Small intestine (tissue), 7 donors: Measurements from ENCODE around the gene SPDYC. TPM values are rescaled to one million over a fixed set of nuclear protein-coding genes. Genes with fewer than 3 reads are reported as not detected.
A peak's percentile ranks its signal among the peaks of the same experiment; 100 is the strongest.
"Not testable (repeated sequence)": the region's sequence is repeated elsewhere in the genome, so short reads cannot be mapped to it uniquely, and the experiment has no call there.

Source experiments
- DNase-seq, 2 donors: peaks; one replicate each; pipeline versions ENCODE4 v3.0.0 to v3.0.0-alpha.2; 2013
- FAIRE-seq: peaks from 2 replicates; lab custom pipeline; 2012; peaks lifted over from hg19 to GRCh38; lab: Jason Lieb, UNC
- H3K27ac ChIP-seq, 3 donors: one replicate each; pipeline ENCODE4 v1.5.1; 2013; ENCODE audit warnings: low read length in 2 of 3, mild to moderate bottlenecking in 2 of 3, control low read depth in 1 of 3, inconsistent platforms in 1 of 3, low read depth in 1 of 3, moderate library complexity in 1 of 3
- H3K27me3 ChIP-seq, 3 donors: one replicate each; pipeline ENCODE4 v1.6.1; 2013; ENCODE audit warnings: low read length in 3 of 3, inconsistent platforms in 1 of 3; ENCODE audit not compliant: control insufficient read depth in 3 of 3, insufficient read depth in 3 of 3
- H3K36me3 ChIP-seq, 3 donors: one replicate each; pipeline ENCODE4 v1.6.1; 2013; ENCODE audit warnings: low read length in 3 of 3, inconsistent platforms in 1 of 3, low read depth in 1 of 3, mild to moderate bottlenecking in 1 of 3, moderate library complexity in 1 of 3; ENCODE audit not compliant: control insufficient read depth in 3 of 3, insufficient read depth in 2 of 3
- H3K4me1 ChIP-seq, 3 donors: one replicate each; pipeline ENCODE4 v1.6.1; 2013; ENCODE audit warnings: low read length in 2 of 3, inconsistent platforms in 1 of 3, low read depth in 1 of 3, mild to moderate bottlenecking in 1 of 3, moderate library complexity in 1 of 3; ENCODE audit not compliant: control insufficient read depth in 3 of 3, insufficient read depth in 2 of 3
- H3K4me3 ChIP-seq, 3 donors: one replicate each; pipeline ENCODE4 v1.5.1; 2013; ENCODE audit warnings: low read length in 3 of 3, control low read depth in 1 of 3, inconsistent platforms in 1 of 3, low read depth in 1 of 3, mild to moderate bottlenecking in 1 of 3, moderate library complexity in 1 of 3
- H3K9me3 ChIP-seq, 2 donors: one replicate each; pipeline ENCODE4 v1.6.1; 2013; ENCODE audit warnings: low read depth in 1 of 2, low read length in 1 of 2; ENCODE audit not compliant: control insufficient read depth in 2 of 2, insufficient read depth in 1 of 2
- WGBS, 3 donors: extraction: QIAGEN DNeasy Blood & Tissue Kit; methylation state at CpG; one replicate each; pipeline ENCODE4 v1.1.7; 2013; 5-methylcytosine and 5-hydroxymethylcytosine counted together
- polyA plus RNA-seq, 4 donors: library from polyadenylated mRNA; stranded (reverse) in 3 of 4; unstranded in 1 of 4; fragments of 200-250 nt in 3 of 4; fragments of 120-200 nt in 1 of 4; gene quantifications; one replicate each; pipeline versions ENCODE4 v1.2.1 to v1.2.3, GENCODE V29; 2013
- donor health status: healthy with polysubstance abuse.
- donor health status: control.
- donor health status: control.
- donor health status: Bipolar disorder and iron deficiency.
- donor health status: healthy.

The SPDYC gene
- polyA plus RNA-seq, 4 donors, result 0.13 TPM; not detected in 3

GRCh38 chr11:65147352-65148075 lies 22.5 kb upstream of the SPDYC start:
- Histone ChIP-seq H3K27ac (no peak overlapping the region), H3K9me3 (peaks cover 0 to 10% of the 10 kb centered on the region in 2 donors), H3K27me3 (peaks cover 0 to 2% (median 0%) of the 10 kb centered on the region in 3 donors), H3K4me3 (no peak overlapping the region), H3K4me1 (peaks cover 0 to 11% (median 2%) of the 10 kb centered on the region in 3 donors), H3K36me3 (no peaks in the 10 kb centered on the region)
- FAIRE-seq (no peak), DNase-seq (no peak)
- 75 to 81% (median 79%) methylated on average over 2 of the region's 2 CpGs for WGBS, 3 donors

GRCh38 chr11:65148657-65149056 lies 21.4 kb upstream of the SPDYC start:
- Histone ChIP-seq H3K4me3 (no peak overlapping the region), H3K27me3 (peaks cover 0 to 2% (median 0%) of the 10 kb centered on the region in 3 donors), H3K27ac (no peak overlapping the region), H3K4me1 (peaks cover 0 to 11% (median 2%) of the 10 kb centered on the region in 3 donors), H3K9me3 (peaks cover 0 to 10% of the 10 kb centered on the region in 2 donors), H3K36me3 (no peaks in the 10 kb centered on the region)
- FAIRE-seq (no peak), DNase-seq (no peak)
- 71 to 89% (median 88%) methylated on average over 5 of the region's 5 CpGs for WGBS, 3 donors

- not testable (repeated sequence) for H3K9me3 ChIP-seq, H3K4me3 ChIP-seq, DNase-seq, H3K27me3 ChIP-seq, H3K36me3 ChIP-seq, FAIRE-seq
- H3K27ac ChIP-seq, result peak overlapping the region in 1 of 3 donors; percentile 95
- peaks cover 0 to 11% (median 2%) of the 10 kb centered on the region in 3 donors for H3K4me1 ChIP-seq
- 65 to 74% (median 67%) methylated on average over 10 of the region's 10 CpGs for WGBS, 3 donors
Observed at GRCh38 chr11:65150131-65150508, 19.9 kb upstream of the SPDYC start.

GRCh38 chr11:65150509-65151299 lies 19.3 kb upstream of the SPDYC start:
- DNase-seq (peak; percentile 73 to 92), FAIRE-seq (no peak)
- Histone ChIP-seq H3K4me3 (no peak overlapping the region), H3K9me3 (peaks cover 0 to 10% of the 10 kb centered on the region in 2 donors), H3K4me1 (peaks cover 0 to 11% (median 2%) of the 10 kb centered on the region in 3 donors), H3K27me3 (no peaks in the 10 kb centered on the region), H3K27ac (peak overlapping the region; percentile 48 to 95 (median 51)), H3K36me3 (no peaks in the 10 kb centered on the region)
- 15 to 27% (median 18%) methylated on average over 12 of the region's 12 CpGs for WGBS, 3 donors

- DNase-seq (no peak), FAIRE-seq (no peak)
- Histone ChIP-seq H3K4me3 (no peak overlapping the region), H3K9me3 (peaks cover 0 to 9% of the 10 kb centered on the region in 2 donors), H3K4me1 (peaks cover 0 to 11% (median 2%) of the 10 kb centered on the region in 3 donors), H3K27ac (peak overlapping the region in 1 of 3 donors; percentile 95), H3K36me3 (no peaks in the 10 kb centered on the region), H3K27me3 (no peaks in the 10 kb centered on the region)
- 55 to 62% (median 61%) methylated on average over 3 of the region's 3 CpGs for WGBS, 3 donors
Observed at GRCh38 chr11:65151331-65151899, 18.6 kb upstream of the SPDYC start.

- 27 to 51% (median 44%) methylated on average over 2 of the region's 2 CpGs for WGBS, 3 donors
- FAIRE-seq, result no peak
- peak overlapping the region in 1 of 3 donors; percentile 47 for H3K27ac ChIP-seq
Observed at GRCh38 chr11:65152122-65152521, 17.9 kb upstream of the SPDYC start.

GRCh38 chr11:65156256-65156655 lies 13.8 kb upstream of the SPDYC start:
- DNase-seq (no peak), FAIRE-seq (no peak)
- WGBS, 3 donors, result 95 to 99% (median 98%) methylated on average over 3 of the region's 3 CpGs

More at GRCh38 chr11:65152122-65152521, 17.9 kb upstream of the SPDYC start:
- Histone ChIP-seq H3K9me3 (peaks cover 0 to 3% of the 10 kb centered on the region in 2 donors), H3K4me3 (no peak overlapping the region), H3K36me3 (no peaks in the 10 kb centered on the region), H3K4me1 (peaks cover 0 to 11% (median 2%) of the 10 kb centered on the region in 3 donors), H3K27me3 (no peaks in the 10 kb centered on the region)
- peak in 1 of 2 donors; percentile 41 for DNase-seq

GRCh38 chr11:65156926-65157325 lies 13.1 kb upstream of the SPDYC start:
- Histone ChIP-seq H3K27me3 (no peaks in the 10 kb centered on the region), H3K27ac (no peak overlapping the region), H3K4me3 (no peak overlapping the region), H3K9me3 (no peaks in the 10 kb centered on the region), H3K4me1 (no peaks in the 10 kb centered on the region), H3K36me3 (no peaks in the 10 kb centered on the region)
- DNase-seq, result no peak
- FAIRE-seq, result no peak
- WGBS, 3 donors, result 88 to 98% (median 98%) methylated on average over 3 of the region's 3 CpGs

More at GRCh38 chr11:65156256-65156655, 13.8 kb upstream of the SPDYC start:
- no peaks in the 10 kb centered on the region for H3K36me3 ChIP-seq
- H3K4me1 ChIP-seq, result no peaks in the 10 kb centered on the region
- no peak overlapping the region for H3K27ac ChIP-seq
- no peak overlapping the region for H3K4me3 ChIP-seq
- H3K9me3 ChIP-seq, result no peaks in the 10 kb centered on the region
- no peaks in the 10 kb centered on the region for H3K27me3 ChIP-seq
